Ureter (tissue), 1 donor: ENCODE measurements around the gene INPP5A. TPM values are rescaled to one million over a fixed set of nuclear protein-coding genes. Genes with fewer than 3 reads are reported as not detected.
A peak's percentile ranks its signal among the peaks of the same experiment; 100 is the strongest.

Experiments
- DNase-seq: peaks from one replicate; pipeline ENCODE4 v3.0.0-alpha.2; 2020; ENCODE audit warnings: low spot score
- total RNA-seq: library from RNA; stranded (reverse); gene quantifications from one replicate; pipeline ENCODE4 v1.2.4, GENCODE V29; 2023
- donor health status: DM: yes; HTN: yes; CAD: no.

INPP5A gene
- total RNA-seq, 1 donor from 2014 or later = 63.5 TPM

GRCh38 chr10:132626761-132627665 is 89.4 kb downstream of the INPP5A start:
- DNase-seq = no peak

- DNase-seq = no peak
These were observed 90.3 kb downstream of the INPP5A start for GRCh38 chr10:132627666-132628531.

- DNase-seq = no peak
These were observed 91.6 kb downstream of the INPP5A start for GRCh38 chr10:132628966-132629900.

GRCh38 chr10:132630156-132630555 is 92.6 kb downstream of the INPP5A start:
- no peak for DNase-seq

GRCh38 chr10:132630666-132631337 is 93.2 kb downstream of the INPP5A start:
- DNase-seq = peak; percentile 81

GRCh38 chr10:132631338-132631735 is 93.8 kb downstream of the INPP5A start:
- peak; percentile 81 for DNase-seq

- DNase-seq = no peak
These were observed 94.5 kb downstream of the INPP5A start for GRCh38 chr10:132632091-132632561.

GRCh38 chr10:132632851-132633684 is 95.5 kb downstream of the INPP5A start:
- DNase-seq = no peak

- no peak for DNase-seq
These were observed 96.8 kb downstream of the INPP5A start for GRCh38 chr10:132634241-132634946.

GRCh38 chr10:132634947-132635271 is 97.3 kb downstream of the INPP5A start:
- DNase-seq = no peak

GRCh38 chr10:132636358-132636757 is 98.8 kb downstream of the INPP5A start:
- no peak for DNase-seq

GRCh38 chr10:132637477-132638129 is 100.0 kb downstream of the INPP5A start:
- DNase-seq = no peak

- DNase-seq = no peak
These were observed 100.5 kb downstream of the INPP5A start for GRCh38 chr10:132638130-132638515.

- DNase-seq = no peak
These were observed 101.9 kb downstream of the INPP5A start for GRCh38 chr10:132639470-132639869.

- DNase-seq = no peak
These were observed 102.9 kb downstream of the INPP5A start for GRCh38 chr10:132640326-132641125.

- no peak for DNase-seq
These were observed 103.8 kb downstream of the INPP5A start for GRCh38 chr10:132641401-132641800.

GRCh38 chr10:132641966-132642731 is 104.6 kb downstream of the INPP5A start:
- no peak for DNase-seq
